GM23248 (cell line): Measurements from ENCODE around the gene PPP2R2B.

Experiments
- EZH2 ChIP-seq: fragments of 200-600 bp; sonication (generic); IDR thresholded peaks from 2 replicates; pipeline ENCODE4 v1.6.1; 2018; ENCODE audit warnings: antibody characterized with exemption, mild to moderate bottlenecking; ENCODE audit not compliant: insufficient read depth, poor library complexity, severe bottlenecking
- EZH2phosphoT487 ChIP-seq: fragments of 200-600 bp; sonication (generic); IDR thresholded peaks from 2 replicates; pipeline ENCODE4 v1.6.1; 2018; ENCODE audit warnings: antibody characterized with exemption, moderate library complexity, mild to moderate bottlenecking, low read depth; ENCODE audit not compliant: insufficient read depth

DNA sequence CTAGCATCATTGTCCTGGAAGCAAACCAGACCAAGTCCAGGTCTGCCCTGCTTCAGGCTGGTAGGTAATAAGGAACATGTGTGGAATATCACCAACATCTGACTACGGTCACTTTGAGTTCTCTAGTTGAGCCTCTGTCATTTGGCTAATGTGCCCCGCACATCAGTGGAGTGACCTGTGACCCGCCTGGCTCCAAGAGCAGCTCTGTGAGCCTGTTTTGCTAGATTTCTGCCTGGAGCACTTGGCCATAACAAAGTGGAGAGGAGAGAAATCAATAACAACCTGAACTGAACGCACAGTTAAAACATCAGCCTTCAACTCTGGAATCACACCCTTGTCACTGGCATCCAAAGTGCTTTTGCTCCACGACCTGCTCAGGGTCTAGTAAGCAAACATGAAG is 115.7 kb downstream of the PPP2R2B start:
- TF ChIP-seq EZH2 (no peak), EZH2phosphoT487 (no peak)
